IPS DF 6.9 (cell line): ENCODE results near the gene APLP2.
"Not testable (repeated sequence)": the region's sequence is repeated elsewhere in the genome, so short reads cannot be mapped to it uniquely, and the experiment has no call there.

Experiments
- DNase-seq: peaks from one replicate; pipeline ENCODE4 v3.0.0-alpha.2; 2013; ENCODE audit warnings: low read depth, low spot score
- H3K27ac ChIP-seq: one replicate; pipeline ENCODE4 v1.5.1; 2013; ENCODE audit warnings: low read length, control low read depth
- H3K27me3 ChIP-seq: 2 replicates; pipeline ENCODE4 v1.6.1; 2013; ENCODE audit warnings: mild to moderate bottlenecking, low read length; ENCODE audit not compliant: control insufficient read depth, insufficient read depth
- H3K36me3 ChIP-seq: 2 replicates; pipeline ENCODE4 v1.6.1; 2013; ENCODE audit warnings: low read length; ENCODE audit not compliant: control insufficient read depth, insufficient read depth
- H3K4me1 ChIP-seq: 2 replicates; pipeline ENCODE4 v1.6.1; 2013; ENCODE audit warnings: low read length; ENCODE audit not compliant: control insufficient read depth, insufficient read depth
- H3K4me3 ChIP-seq: 2 replicates; pipeline ENCODE4 v1.5.1; 2013; ENCODE audit warnings: mild to moderate bottlenecking, low read length
- H3K9me3 ChIP-seq: 2 replicates; pipeline ENCODE4 v1.6.1; 2013; ENCODE audit warnings: low read length, inconsistent platforms; ENCODE audit not compliant: control insufficient read depth, insufficient read depth
- WGBS: extraction: QIAGEN DNeasy Blood & Tissue Kit; methylation state at CpG from one replicate; pipeline ENCODE4 v1.1.7; 2013; ENCODE audit warnings: mixed read lengths, missing lambda C conversion rate; ENCODE audit not compliant: insufficient read length, insufficient coverage; 5-methylcytosine and 5-hydroxymethylcytosine counted together

The APLP2 gene

GRCh38 chr11:130189492-130190210 lies 120.0 kb downstream of the APLP2 start:
- H3K27ac ChIP-seq: no peak overlapping the region
- peaks cover 2% of the 10 kb centered on the region; the same call in 1 of the 2 replicates for H3K36me3 ChIP-seq
- H3K27me3 ChIP-seq: no peaks in the 10 kb centered on the region
- DNase-seq: no peak
- WGBS: no CpG with 5 or more reads among the region's 32 CpGs
- H3K9me3 ChIP-seq: no peaks in the 10 kb centered on the region
- no peak overlapping the region for H3K4me3 ChIP-seq
- no peaks in the 10 kb centered on the region for H3K4me1 ChIP-seq

GRCh38 chr11:130190371-130190881 lies 120.7 kb downstream of the APLP2 start:
- Histone ChIP-seq H3K9me3 (no peaks in the 10 kb centered on the region), H3K4me1 (no peaks in the 10 kb centered on the region), H3K36me3 (peaks cover 2% of the 10 kb centered on the region; the same call in 1 of the 2 replicates), H3K4me3 (no peak overlapping the region), H3K27me3 (no peaks in the 10 kb centered on the region), H3K27ac (no peak overlapping the region)
- WGBS: no CpG with 5 or more reads among the region's 29 CpGs
- no peak for DNase-seq

- Histone ChIP-seq H3K4me1 (no peaks in the 10 kb centered on the region), H3K9me3 (no peaks in the 10 kb centered on the region), H3K4me3 (no peak overlapping the region), H3K27me3 (no peaks in the 10 kb centered on the region), H3K27ac (no peak overlapping the region), H3K36me3 (peaks cover 2% of the 10 kb centered on the region; the same call in 1 of the 2 replicates)
- no peak for DNase-seq
- no CpG with 5 or more reads among the region's 14 CpGs for WGBS
Measured at GRCh38 chr11:130191896-130192295, 122.2 kb downstream of the APLP2 start.

GRCh38 chr11:130192845-130193267 lies 123.2 kb downstream of the APLP2 start:
- WGBS: no CpG with 5 or more reads among the region's 4 CpGs

GRCh38 chr11:130193551-130193950 lies 123.9 kb downstream of the APLP2 start:
- H3K27me3 ChIP-seq, H3K4me1 ChIP-seq, DNase-seq, H3K9me3 ChIP-seq, H3K36me3 ChIP-seq, H3K27ac ChIP-seq, H3K4me3 ChIP-seq: not testable (repeated sequence)
- WGBS: no CpG with 5 or more reads among the region's 14 CpGs

More at GRCh38 chr11:130192845-130193267, 123.2 kb downstream of the APLP2 start:
- H3K4me1 ChIP-seq: no peaks in the 10 kb centered on the region
- peaks cover 2% of the 10 kb centered on the region; the same call in 1 of the 2 replicates for H3K36me3 ChIP-seq
- H3K27me3 ChIP-seq: no peaks in the 10 kb centered on the region
- DNase-seq: no peak
- H3K4me3 ChIP-seq: no peak overlapping the region
- H3K27ac ChIP-seq: no peak overlapping the region
- no peaks in the 10 kb centered on the region for H3K9me3 ChIP-seq
